Tibial nerve (tissue), 4 donors: ENCODE results near the gene SYNGR3.

Source experiments
- EP300 ChIP-seq, 2 donors: sonication (generic); formaldehyde crosslinking; IDR thresholded peaks; one replicate each; pipeline ENCODE4 v1.6.1; 2017; ENCODE audit warnings: antibody characterized with exemption in 2 of 2, mild to moderate bottlenecking in 1 of 2
- POLR2A ChIP-seq, 2 donors: fragments of 450-650 bp; IDR thresholded peaks; one replicate each; pipeline ENCODE4 v1.6.1; 2017; ENCODE audit warnings: antibody characterized with exemption in 2 of 2, mild to moderate bottlenecking in 2 of 2, moderate library complexity in 2 of 2
- TF ChIP-seq, protein P1 (sequence below), 5 experiments: fragments of 200-600 bp in 3 of 5; fragments of 450-650 bp in 2 of 5; sonication (generic) in 3 of 5; IDR thresholded peaks; one replicate each; pipeline ENCODE4 v1.5.1; 2016 to 2019; ENCODE audit warnings: antibody characterized with exemption in 5 of 5, mild to moderate bottlenecking in 3 of 5, moderate library complexity in 2 of 5

DNA sequence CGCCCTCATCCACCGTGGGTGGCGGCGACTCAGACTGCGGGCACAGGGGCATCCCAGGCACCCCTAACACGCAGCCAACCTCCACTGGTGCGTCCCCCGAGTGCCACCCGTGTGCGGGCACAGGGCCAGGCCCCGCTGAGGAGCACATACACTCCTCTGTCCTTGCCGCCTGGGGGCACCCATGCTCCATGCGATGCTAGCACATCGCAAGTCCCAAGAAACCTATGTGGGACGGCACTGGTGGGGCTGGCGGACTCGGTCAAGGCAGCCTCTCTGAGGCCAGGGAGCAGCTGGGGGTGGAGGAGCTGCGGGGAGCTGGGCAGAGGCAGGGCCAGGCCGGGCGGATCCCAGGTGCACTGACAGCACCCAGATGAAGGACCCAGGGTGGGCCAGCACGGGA is 15.9 kb downstream of the SYNGR3 start:
- TF ChIP-seq POLR2A (IDR thresholded peaks at IDR 0.05) (no peak), EP300 (IDR thresholded peaks at IDR 0.05) (no peak)
- TF ChIP-seq, protein P1, sequence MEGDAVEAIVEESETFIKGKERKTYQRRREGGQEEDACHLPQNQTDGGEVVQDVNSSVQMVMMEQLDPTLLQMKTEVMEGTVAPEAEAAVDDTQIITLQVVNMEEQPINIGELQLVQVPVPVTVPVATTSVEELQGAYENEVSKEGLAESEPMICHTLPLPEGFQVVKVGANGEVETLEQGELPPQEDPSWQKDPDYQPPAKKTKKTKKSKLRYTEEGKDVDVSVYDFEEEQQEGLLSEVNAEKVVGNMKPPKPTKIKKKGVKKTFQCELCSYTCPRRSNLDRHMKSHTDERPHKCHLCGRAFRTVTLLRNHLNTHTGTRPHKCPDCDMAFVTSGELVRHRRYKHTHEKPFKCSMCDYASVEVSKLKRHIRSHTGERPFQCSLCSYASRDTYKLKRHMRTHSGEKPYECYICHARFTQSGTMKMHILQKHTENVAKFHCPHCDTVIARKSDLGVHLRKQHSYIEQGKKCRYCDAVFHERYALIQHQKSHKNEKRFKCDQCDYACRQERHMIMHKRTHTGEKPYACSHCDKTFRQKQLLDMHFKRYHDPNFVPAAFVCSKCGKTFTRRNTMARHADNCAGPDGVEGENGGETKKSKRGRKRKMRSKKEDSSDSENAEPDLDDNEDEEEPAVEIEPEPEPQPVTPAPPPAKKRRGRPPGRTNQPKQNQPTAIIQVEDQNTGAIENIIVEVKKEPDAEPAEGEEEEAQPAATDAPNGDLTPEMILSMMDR (IDR thresholded peaks at IDR 0.05), result peak in 3 of 5 experiments; percentile 6 to 57 (median 36)
